ENCODE results near the gene CSTPP1. TPM values are rescaled to one million over a fixed set of nuclear protein-coding genes. Genes with fewer than 3 reads are reported as not detected.

The CSTPP1 gene
- total and polyA plus RNA-seq, 2 of the 8 experiments (the other 6 are each of a cell fraction or from before 2014, with no cell fraction given) = 24.2 to 28.7 TPM

DNA sequence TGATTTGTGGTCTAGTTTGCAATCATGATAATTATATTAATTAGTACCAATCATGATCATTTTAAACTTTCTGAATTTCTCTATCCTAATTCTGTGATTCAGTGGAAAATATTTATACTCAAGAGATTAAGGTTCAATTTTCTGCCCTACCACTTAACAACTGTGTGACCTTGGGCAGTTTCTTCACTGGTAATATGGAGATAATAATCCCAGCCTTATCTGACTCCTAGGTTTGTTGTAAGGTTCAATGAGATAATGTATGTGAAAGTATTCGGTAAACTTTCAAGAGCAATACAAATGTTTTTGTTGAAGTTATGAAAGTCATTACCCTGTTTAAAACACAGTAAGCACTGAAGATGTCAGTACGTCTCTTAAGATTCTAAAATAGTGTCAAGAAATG lies 36.3 kb downstream of the CSTPP1 start:
- ChIA-PET CTCF (ENCODE audit: partially characterized antibody) (interaction anchor here (1.3 kb wide), 1 partner anchor 14 kb away, joined by 4 read pairs; no protein-coding TSS in a partner anchor), POLR2A (ENCODE audit: partially characterized antibody) (interaction anchor here (1.6 kb wide), 1 partner anchor 10 kb away, joined by 3 read pairs; no protein-coding TSS in a partner anchor)
- Histone ChIP-seq H3K9me3 (ENCODE audit: insufficient read depth in 2 of 2, low read depth in 1 of 2, low read length in 1 of 2) (no peaks in the 10 kb centered on the region), H3K79me1 (ENCODE audit: low read depth, low read length) (no peaks in the 10 kb centered on the region), H3K9ac (replicated peaks in 1 of 4; ENCODE audit: extremely low read depth in 1 of 4, low read depth in 3 of 4, low read length in 3 of 4) (no peak overlapping the region), H3K18ac (ENCODE audit: extremely low read depth, low read length) (no peak overlapping the region), H3K4me1 (replicated peaks in 1 of 4; ENCODE audit: control insufficient read depth in 3 of 4, insufficient read depth in 4 of 4, low read length in 3 of 4) (peaks cover 0 to 11% (median 10%) of the 10 kb centered on the region in 4 experiments; a peak in 4 of 7 replicates), H2AFZ (ENCODE audit: low read length) (no peak overlapping the region), H3K4me3 (ENCODE audit: extremely low read depth in 1 of 4, insufficient read depth in 2 of 4, low read depth in 3 of 4, low read length in 4 of 4) (no peak overlapping the region), H4K20me1 (replicated peaks in 1 of 2; ENCODE audit: control insufficient read depth in 1 of 2, insufficient read depth in 2 of 2, low read length in 2 of 2) (peaks cover 0 to 3% of the 10 kb centered on the region in 2 experiments), H3K27ac (ENCODE audit: low read depth, low read length) (no peak overlapping the region), H4K91ac (replicated peaks; ENCODE audit: insufficient read length, low read length) (no peak overlapping the region), H3K23ac (ENCODE audit: insufficient read length) (no peak overlapping the region), H3K56ac (replicated peaks; ENCODE audit: insufficient read length, low read depth, low read length) (no peak overlapping the region), H3K4me2 (ENCODE audit: insufficient read depth in 1 of 2, low read depth in 2 of 2, low read length in 2 of 2) (no peak overlapping the region), H3K27me3 (replicated peaks in 1 of 4; ENCODE audit: control insufficient read depth in 3 of 4, extremely low read depth in 1 of 4, insufficient read depth in 3 of 4, low read length in 3 of 4) (no peaks in the 10 kb centered on the region; a peak in 1 of 7 replicates), H2BK20ac (ENCODE audit: low read length) (no peak overlapping the region), H2BK15ac (ENCODE audit: low read length) (no peak overlapping the region), H2BK5ac (ENCODE audit: low read depth, low read length) (no peak overlapping the region), H4K8ac (ENCODE audit: extremely low read depth, insufficient read depth, low read length) (no peak overlapping the region), H3K23me2 (ENCODE audit: low read depth, low read length) (no peaks in the 10 kb centered on the region), H2BK12ac (ENCODE audit: low read depth, low read length) (no peak overlapping the region), H2BK120ac (replicated peaks; ENCODE audit: low read depth, low read length) (no peak overlapping the region), H3K14ac (ENCODE audit: insufficient read length) (no peak overlapping the region), H3K4ac (replicated peaks; ENCODE audit: insufficient read length, low read depth, low read length) (no peak overlapping the region), H4K5ac (ENCODE audit: insufficient read length, low read depth, low read length) (no peak overlapping the region), H3K79me2 (ENCODE audit: control insufficient read depth in 1 of 2, insufficient read depth in 2 of 2, low read length in 2 of 2) (no peaks in the 10 kb centered on the region), H2AK5ac (ENCODE audit: low read depth, low read length) (no peak overlapping the region), H3K36me3 (ENCODE audit: control insufficient read depth in 2 of 4, insufficient read depth in 4 of 4, low read length in 3 of 4) (no peaks in the 10 kb centered on the region)
- DNase-seq (ENCODE audit: low read depth in 1 of 2, low spot score in 2 of 2) (no peak), FAIRE-seq (no peak)
- WGBS, 2 experiments (ENCODE audit: extremely low coverage in 1 of 2, insufficient coverage in 1 of 2, insufficient read length in 1 of 2, insufficient replicate concordance in 2 of 2, low coverage in 1 of 2, low lambda C conversion rate in 2 of 2, missing lambda C conversion rate in 1 of 2) = 90% methylated on average over 2 of the region's 2 CpGs; no CpG with 5 or more reads in 1 of the 2 experiments
- TF ChIP-seq JUN (IDR thresholded peaks at IDR 0.05; ENCODE audit: low read depth, low read length) (no peak), SRF (IDR thresholded peaks at IDR 0.05; ENCODE audit: low read depth, low read length) (no peak), CHD2 (IDR thresholded peaks at IDR 0.05; ENCODE audit: low read length) (no peak), TBP (IDR thresholded peaks at IDR 0.05; ENCODE audit: low read depth, low read length) (no peak), NANOG (IDR thresholded peaks at IDR 0.05; ENCODE audit: insufficient read depth, low read depth, low read length, poor library complexity, severe bottlenecking) (no peak), SP1 (IDR thresholded peaks at IDR 0.05; ENCODE audit: low read depth, low read length) (no peak), BACH1 (IDR thresholded peaks at IDR 0.05; ENCODE audit: low read length) (no peak), RAD21 (IDR thresholded peaks at IDR 0.05 in 1 of 2, conservative IDR thresholded peaks at IDR 0.05 in 1 of 2; ENCODE audit: low read depth in 2 of 2, low read length in 2 of 2) (no peak)
- TF ChIP-seq, protein P1, sequence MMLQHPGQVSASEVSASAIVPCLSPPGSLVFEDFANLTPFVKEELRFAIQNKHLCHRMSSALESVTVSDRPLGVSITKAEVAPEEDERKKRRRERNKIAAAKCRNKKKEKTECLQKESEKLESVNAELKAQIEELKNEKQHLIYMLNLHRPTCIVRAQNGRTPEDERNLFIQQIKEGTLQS (IDR thresholded peaks at IDR 0.05; ENCODE audit: insufficient read depth, low read depth, low read length) = no peak
- TF ChIP-seq, protein P2, sequence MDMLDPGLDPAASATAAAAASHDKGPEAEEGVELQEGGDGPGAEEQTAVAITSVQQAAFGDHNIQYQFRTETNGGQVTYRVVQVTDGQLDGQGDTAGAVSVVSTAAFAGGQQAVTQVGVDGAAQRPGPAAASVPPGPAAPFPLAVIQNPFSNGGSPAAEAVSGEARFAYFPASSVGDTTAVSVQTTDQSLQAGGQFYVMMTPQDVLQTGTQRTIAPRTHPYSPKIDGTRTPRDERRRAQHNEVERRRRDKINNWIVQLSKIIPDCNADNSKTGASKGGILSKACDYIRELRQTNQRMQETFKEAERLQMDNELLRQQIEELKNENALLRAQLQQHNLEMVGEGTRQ (IDR thresholded peaks at IDR 0.05; ENCODE audit: low read length) = no peak
